ENCODE data around the gene EML3. TPM values are rescaled to one million over a fixed set of nuclear protein-coding genes. Genes with fewer than 3 reads are reported as not detected.
"Not testable (repeated sequence)": the region's sequence is repeated elsewhere in the genome, so short reads cannot be mapped to it uniquely, and the experiment has no call there.

The EML3 gene, protein sequence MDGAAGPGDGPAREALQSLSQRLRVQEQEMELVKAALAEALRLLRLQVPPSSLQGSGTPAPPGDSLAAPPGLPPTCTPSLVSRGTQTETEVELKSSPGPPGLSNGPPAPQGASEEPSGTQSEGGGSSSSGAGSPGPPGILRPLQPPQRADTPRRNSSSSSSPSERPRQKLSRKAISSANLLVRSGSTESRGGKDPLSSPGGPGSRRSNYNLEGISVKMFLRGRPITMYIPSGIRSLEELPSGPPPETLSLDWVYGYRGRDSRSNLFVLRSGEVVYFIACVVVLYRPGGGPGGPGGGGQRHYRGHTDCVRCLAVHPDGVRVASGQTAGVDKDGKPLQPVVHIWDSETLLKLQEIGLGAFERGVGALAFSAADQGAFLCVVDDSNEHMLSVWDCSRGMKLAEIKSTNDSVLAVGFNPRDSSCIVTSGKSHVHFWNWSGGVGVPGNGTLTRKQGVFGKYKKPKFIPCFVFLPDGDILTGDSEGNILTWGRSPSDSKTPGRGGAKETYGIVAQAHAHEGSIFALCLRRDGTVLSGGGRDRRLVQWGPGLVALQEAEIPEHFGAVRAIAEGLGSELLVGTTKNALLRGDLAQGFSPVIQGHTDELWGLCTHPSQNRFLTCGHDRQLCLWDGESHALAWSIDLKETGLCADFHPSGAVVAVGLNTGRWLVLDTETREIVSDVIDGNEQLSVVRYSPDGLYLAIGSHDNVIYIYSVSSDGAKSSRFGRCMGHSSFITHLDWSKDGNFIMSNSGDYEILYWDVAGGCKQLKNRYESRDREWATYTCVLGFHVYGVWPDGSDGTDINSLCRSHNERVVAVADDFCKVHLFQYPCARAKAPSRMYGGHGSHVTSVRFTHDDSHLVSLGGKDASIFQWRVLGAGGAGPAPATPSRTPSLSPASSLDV
- 100 to 1,000 TPM; 122 to 205 TPM for total RNA-seq

- Mint-ChIP-seq H3K27ac (peak within 1 kb of the TSS; percentile 93 to 97), H3K9me3 (no peaks in the 10 kb centered on the region), H3K27me3 (no peaks in the 10 kb centered on the region), H3K4me3 (peak within 1 kb of the TSS; percentile 98), H3K4me1 (ENCODE audit: low read depth in 2 of 2) (peaks cover 38 to 43% of the 10 kb centered on the region in 2 donors), H3K36me3 (no peaks in the 10 kb centered on the region)
- ATAC-seq (peak; percentile 84 to 88), DNase-seq (ENCODE audit: low spot score) (peak; percentile 90)
Observed at GRCh38 chr11:62612366-62613290, at the start of gene EML3, which contains the start of gene ROM1. TSS of gene EML3 (minus strand) at chr11:62612775. CDS start at chr11:62612457, 318 bp downstream. TSS of gene ROM1 (plus strand) at chr11:62613257. CDS start at chr11:62613282, 25 bp downstream.

DNA sequence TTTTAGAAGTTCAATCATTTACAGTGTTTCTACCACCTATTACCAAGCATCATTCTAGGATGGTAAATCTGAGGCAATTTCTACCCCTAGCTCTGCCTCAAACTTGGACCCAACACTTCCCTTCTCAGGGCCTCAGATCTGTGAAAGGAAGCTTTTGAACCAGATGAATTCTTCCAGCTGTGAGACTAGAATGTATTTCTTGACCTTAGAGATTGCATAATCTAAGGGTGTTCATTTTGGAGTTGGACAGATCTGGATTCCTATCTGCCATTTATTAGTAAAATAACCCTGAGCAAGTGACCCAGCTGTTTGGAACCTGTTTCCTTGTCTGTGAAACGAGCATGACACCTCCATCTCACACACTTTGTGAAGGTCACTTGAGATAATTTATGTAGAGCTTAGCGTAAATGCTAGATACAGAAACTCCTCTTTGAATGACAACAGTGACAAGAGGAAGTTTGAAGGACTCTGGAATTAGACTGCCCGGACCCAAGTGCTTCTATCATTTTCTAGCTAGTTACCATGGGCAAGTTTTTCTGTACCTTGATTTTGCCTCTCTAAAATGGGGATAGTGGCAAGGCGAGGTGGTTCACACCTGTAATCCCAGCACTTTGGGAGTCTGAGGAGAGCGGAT is 44.3 kb upstream of the EML3 start:
- no peak for DNase-seq (ENCODE audit: low spot score)
- ATAC-seq = no peak
- Mint-ChIP-seq H3K27ac (no peak overlapping the region), H3K4me3 (no peak overlapping the region), H3K4me1 (ENCODE audit: low read depth in 2 of 2) (peaks cover 15% of the 10 kb centered on the region in 2 donors), H3K27me3 (no peaks in the 10 kb centered on the region), H3K36me3 (peaks cover 5% of the 10 kb centered on the region), H3K9me3 (no peaks in the 10 kb centered on the region)

- ATAC-seq = no peak
- Mint-ChIP-seq H3K4me3 (peak overlapping the region; percentile 99), H3K27ac (peak overlapping the region; percentile 98 to 100), H3K9me3 (no peaks in the 10 kb centered on the region), H3K36me3 (peaks cover 5% of the 10 kb centered on the region), H3K27me3 (no peaks in the 10 kb centered on the region), H3K4me1 (ENCODE audit: low read depth in 2 of 2) (peaks cover 19 to 21% of the 10 kb centered on the region in 2 donors)
- DNase-seq (ENCODE audit: low spot score) = no peak
Observed at GRCh38 chr11:62654297-62654696, 41.7 kb upstream of the EML3 start.

GRCh38 chr11:62652161-62653006 is 39.8 kb upstream of the EML3 start:
- H3K9me3 Mint-ChIP-seq = no peaks in the 10 kb centered on the region
- H3K4me3 Mint-ChIP-seq = peak overlapping the region; percentile 99
- DNase-seq (ENCODE audit: low spot score) (no peak), ATAC-seq (peak in 1 of 2 donors; percentile 31)
- H3K27me3 Mint-ChIP-seq = no peaks in the 10 kb centered on the region
- peaks cover 5% of the 10 kb centered on the region for H3K36me3 Mint-ChIP-seq
- H3K4me1 Mint-ChIP-seq (ENCODE audit: low read depth in 2 of 2) = peaks cover 19 to 21% of the 10 kb centered on the region in 2 donors
- peak overlapping the region; percentile 98 to 100 for H3K27ac Mint-ChIP-seq

DNA sequence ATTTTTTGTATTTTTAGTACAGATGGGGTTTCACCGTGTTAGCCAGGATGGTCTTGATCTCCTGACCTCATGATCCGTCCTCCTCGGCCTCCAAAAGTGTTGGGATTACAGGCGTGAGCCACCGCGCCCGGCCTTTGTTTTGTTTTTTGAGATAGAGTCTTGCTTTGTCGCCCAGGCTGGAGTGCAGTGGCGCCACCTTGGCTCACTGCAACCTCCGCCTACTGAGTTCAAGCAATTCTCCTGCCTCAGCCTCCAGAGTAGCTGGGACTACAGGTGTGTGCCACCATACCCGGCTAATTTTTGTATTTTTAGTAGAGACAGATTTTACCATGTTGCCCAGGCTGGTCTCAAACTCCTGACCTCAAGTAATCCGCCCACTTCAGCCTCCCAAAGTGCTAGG is 37.7 kb upstream of the EML3 start:
- not testable (repeated sequence) for H3K9me3 Mint-ChIP-seq, ATAC-seq, H3K36me3 Mint-ChIP-seq, H3K27me3 Mint-ChIP-seq, H3K4me3 Mint-ChIP-seq
- peak overlapping the region in 1 of 2 donors; percentile 60 for H3K27ac Mint-ChIP-seq
- peaks cover 30 to 33% of the 10 kb centered on the region in 2 donors for H3K4me1 Mint-ChIP-seq (ENCODE audit: low read depth in 2 of 2)
- peak; percentile 44 for DNase-seq (ENCODE audit: low spot score)

DNA sequence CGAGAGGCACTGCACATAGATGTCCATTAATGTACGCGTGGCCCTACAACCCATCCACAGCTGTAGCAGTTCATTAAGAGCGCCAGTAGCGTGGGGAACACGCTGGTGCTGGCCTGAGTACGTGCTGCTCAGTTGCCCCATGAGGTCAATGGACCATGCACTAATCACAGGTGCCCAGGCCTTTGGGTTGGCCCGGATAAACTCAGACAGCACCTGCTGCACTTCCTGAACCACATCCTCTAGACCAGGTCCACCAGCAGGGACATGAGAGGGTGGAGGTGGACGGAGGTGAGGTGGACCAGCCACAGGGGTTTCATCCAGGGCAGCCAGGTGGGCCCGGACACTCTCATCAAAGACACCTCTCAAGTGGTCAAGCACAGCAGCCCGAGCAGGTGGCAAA is 36.9 kb upstream of the EML3 start:
- Mint-ChIP-seq H3K36me3 (peaks cover 5% of the 10 kb centered on the region), H3K4me3 (no peak overlapping the region), H3K9me3 (no peaks in the 10 kb centered on the region), H3K27me3 (no peaks in the 10 kb centered on the region), H3K27ac (no peak overlapping the region), H3K4me1 (ENCODE audit: low read depth in 2 of 2) (peaks cover 30 to 36% of the 10 kb centered on the region in 2 donors)
- no peak for DNase-seq (ENCODE audit: low spot score)
- no peak for ATAC-seq

- H3K36me3 Mint-ChIP-seq = peaks cover 5% of the 10 kb centered on the region
- H3K27ac Mint-ChIP-seq = no peak overlapping the region
- ATAC-seq (no peak), DNase-seq (ENCODE audit: low spot score) (no peak)
- H3K4me1 Mint-ChIP-seq (ENCODE audit: low read depth in 2 of 2) = peaks cover 30 to 33% of the 10 kb centered on the region in 2 donors
- no peak overlapping the region for H3K4me3 Mint-ChIP-seq
- no peaks in the 10 kb centered on the region for H3K27me3 Mint-ChIP-seq
- H3K9me3 Mint-ChIP-seq = no peaks in the 10 kb centered on the region
Observed at GRCh38 chr11:62648967-62649364, 36.4 kb upstream of the EML3 start.

- ATAC-seq (no peak), DNase-seq (ENCODE audit: low spot score) (no peak)
- peaks cover 5% of the 10 kb centered on the region for H3K36me3 Mint-ChIP-seq
- H3K27me3 Mint-ChIP-seq = no peaks in the 10 kb centered on the region
- H3K27ac Mint-ChIP-seq = no peak overlapping the region
- H3K4me1 Mint-ChIP-seq (ENCODE audit: low read depth in 2 of 2) = peaks cover 25 to 30% of the 10 kb centered on the region in 2 donors
- no peaks in the 10 kb centered on the region for H3K9me3 Mint-ChIP-seq
- H3K4me3 Mint-ChIP-seq = no peak overlapping the region
Observed at GRCh38 chr11:62648185-62648966, 35.8 kb upstream of the EML3 start.

GRCh38 chr11:62647609-62648005 is 35.0 kb upstream of the EML3 start:
- Mint-ChIP-seq H3K36me3 (peaks cover 5% of the 10 kb centered on the region), H3K9me3 (no peaks in the 10 kb centered on the region), H3K27me3 (no peaks in the 10 kb centered on the region), H3K4me3 (no peak overlapping the region), H3K27ac (no peak overlapping the region), H3K4me1 (ENCODE audit: low read depth in 2 of 2) (peaks cover 21 to 27% of the 10 kb centered on the region in 2 donors)
- DNase-seq (ENCODE audit: low spot score) (no peak), ATAC-seq (no peak)

DNA sequence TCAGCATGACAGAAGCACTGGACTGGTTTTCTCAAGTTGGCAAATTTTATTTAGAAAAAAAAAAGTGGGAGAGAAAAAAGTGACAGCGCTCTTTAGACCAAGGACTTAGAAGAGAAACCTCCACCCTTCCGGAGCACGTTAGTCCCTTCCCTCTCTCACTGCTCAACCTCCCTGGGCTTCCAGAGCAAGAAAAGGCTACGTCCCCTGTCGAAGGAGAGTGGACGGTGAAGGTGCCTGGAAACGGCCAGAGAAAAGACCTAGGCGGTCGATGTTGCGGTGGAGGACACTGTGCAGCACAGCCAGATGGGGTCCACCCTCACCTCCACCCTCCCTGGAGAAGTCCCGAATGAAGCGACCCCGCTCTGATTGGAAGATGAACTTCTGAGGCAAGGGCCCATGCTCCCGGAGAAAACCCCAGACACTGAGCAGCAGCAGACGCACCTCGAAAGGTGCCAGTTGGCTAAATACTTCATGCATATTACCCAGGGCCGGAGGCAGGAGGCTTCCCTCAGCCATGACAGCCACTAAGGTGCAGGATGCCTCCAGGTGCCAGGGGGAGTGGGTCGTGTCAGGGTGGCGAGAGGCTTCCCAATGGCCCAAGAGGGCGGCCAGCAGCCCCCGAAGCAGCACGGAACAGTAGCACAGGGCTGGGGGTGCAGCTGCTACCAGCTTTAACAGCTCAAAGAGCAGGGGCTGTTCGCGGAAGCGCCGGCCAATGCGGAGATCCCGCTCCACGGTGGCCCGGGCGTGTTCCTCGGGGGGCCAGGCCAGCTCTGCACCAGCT is 34.4 kb upstream of the EML3 start:
- H3K36me3 Mint-ChIP-seq = no peaks in the 10 kb centered on the region
- ATAC-seq (no peak), DNase-seq (ENCODE audit: low spot score) (no peak)
- H3K27ac Mint-ChIP-seq = peak overlapping the region; percentile 88 to 97
- no peaks in the 10 kb centered on the region for H3K27me3 Mint-ChIP-seq
- peak overlapping the region; percentile 97 for H3K4me3 Mint-ChIP-seq
- no peaks in the 10 kb centered on the region for H3K9me3 Mint-ChIP-seq
- peaks cover 15 to 22% of the 10 kb centered on the region in 2 donors for H3K4me1 Mint-ChIP-seq (ENCODE audit: low read depth in 2 of 2)

All from natural killer cell treated with Interleukin-12 subunit alpha and Interleukin-12 subunit beta and Interleukin-15 and Interleukin-18, amount 100 ng/mL, for 72 hours (primary cell).